Mesothelial cell of epicardium (in vitro differentiated cells): ENCODE data around the gene HSPA1L. TPM values are rescaled to one million over a fixed set of nuclear protein-coding genes. Genes with fewer than 3 reads are reported as not detected.
"Not testable (repeated sequence)": the region's sequence is repeated elsewhere in the genome, so short reads cannot be mapped to it uniquely, and the experiment has no call there.

ENCODE experiments used
- DNase-seq, 2 experiments: peaks; one replicate each; pipeline ENCODE4 v3.0.0; 2021; ENCODE audit warnings: low spot score in 2 of 2; ENCODE audit not compliant: unreplicated experiment in 2 of 2
- H3K27ac Mint-ChIP-seq: 2 replicates; pipeline ENCODE4 v1.8.0; 2021; ENCODE audit warnings: mixed read lengths
- H3K27me3 Mint-ChIP-seq: 2 replicates; pipeline ENCODE4 v1.8.0; 2021; ENCODE audit warnings: low read depth, mixed read lengths
- H3K36me3 Mint-ChIP-seq: 2 replicates; pipeline ENCODE4 v1.8.0; 2021; ENCODE audit warnings: mixed read lengths
- H3K4me1 Mint-ChIP-seq: 2 replicates; pipeline ENCODE4 v1.8.0; 2021; ENCODE audit warnings: mixed read lengths
- H3K4me3 Mint-ChIP-seq: 2 replicates; pipeline ENCODE4 v1.8.0; 2021; ENCODE audit warnings: mild to moderate bottlenecking, moderate library complexity, mixed read lengths
- H3K9me3 Mint-ChIP-seq: 2 replicates; pipeline ENCODE4 v1.8.0; 2021; ENCODE audit warnings: mixed read lengths
- total RNA-seq: library from RNA; stranded (reverse); gene quantifications from 3 replicates; pipeline ENCODE4 v1.2.1, GENCODE V29; 2021
- TF ChIP-seq, protein P1 (sequence below): fragments of 200-600 bp; sonication (generic); IDR thresholded peaks from one replicate; pipeline ENCODE4 v1.5.0; 2021; ENCODE audit warnings: antibody characterized with exemption; ENCODE audit not compliant: unreplicated experiment

HSPA1L gene
- total RNA-seq, 1 donor from 2014 or later = 2.2 TPM

DNA sequence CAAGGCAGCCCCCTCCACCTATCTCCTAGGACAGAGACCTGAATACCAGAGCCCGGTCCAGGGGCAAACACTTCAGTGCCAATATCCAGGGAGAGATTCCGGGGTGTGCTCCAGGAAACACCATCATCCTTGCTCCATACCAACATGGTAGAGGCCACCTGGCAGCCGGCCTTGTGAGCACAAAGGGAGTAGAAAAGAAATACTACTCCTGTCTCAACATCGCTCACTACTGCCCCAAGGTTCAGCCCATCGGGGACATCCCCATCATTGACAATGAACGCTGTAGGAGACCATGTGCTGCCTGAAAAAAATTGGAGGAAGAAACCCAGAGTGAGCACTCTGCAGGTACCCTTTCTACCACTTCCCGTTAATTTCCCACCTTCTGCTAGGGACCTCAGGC lies 46.1 kb upstream of the HSPA1L start:
- no peaks in the 10 kb centered on the region for H3K27me3 Mint-ChIP-seq
- no peaks in the 10 kb centered on the region for H3K9me3 Mint-ChIP-seq
- H3K36me3 Mint-ChIP-seq = peaks cover 8% of the 10 kb centered on the region
- no peak for DNase-seq
- peaks cover 20% of the 10 kb centered on the region for H3K4me1 Mint-ChIP-seq
- H3K27ac Mint-ChIP-seq = no peak overlapping the region
- peak overlapping the region; percentile 97 for H3K4me3 Mint-ChIP-seq
- TF ChIP-seq, protein P1, sequence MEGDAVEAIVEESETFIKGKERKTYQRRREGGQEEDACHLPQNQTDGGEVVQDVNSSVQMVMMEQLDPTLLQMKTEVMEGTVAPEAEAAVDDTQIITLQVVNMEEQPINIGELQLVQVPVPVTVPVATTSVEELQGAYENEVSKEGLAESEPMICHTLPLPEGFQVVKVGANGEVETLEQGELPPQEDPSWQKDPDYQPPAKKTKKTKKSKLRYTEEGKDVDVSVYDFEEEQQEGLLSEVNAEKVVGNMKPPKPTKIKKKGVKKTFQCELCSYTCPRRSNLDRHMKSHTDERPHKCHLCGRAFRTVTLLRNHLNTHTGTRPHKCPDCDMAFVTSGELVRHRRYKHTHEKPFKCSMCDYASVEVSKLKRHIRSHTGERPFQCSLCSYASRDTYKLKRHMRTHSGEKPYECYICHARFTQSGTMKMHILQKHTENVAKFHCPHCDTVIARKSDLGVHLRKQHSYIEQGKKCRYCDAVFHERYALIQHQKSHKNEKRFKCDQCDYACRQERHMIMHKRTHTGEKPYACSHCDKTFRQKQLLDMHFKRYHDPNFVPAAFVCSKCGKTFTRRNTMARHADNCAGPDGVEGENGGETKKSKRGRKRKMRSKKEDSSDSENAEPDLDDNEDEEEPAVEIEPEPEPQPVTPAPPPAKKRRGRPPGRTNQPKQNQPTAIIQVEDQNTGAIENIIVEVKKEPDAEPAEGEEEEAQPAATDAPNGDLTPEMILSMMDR = no peak

- peaks cover 20% of the 10 kb centered on the region for H3K4me1 Mint-ChIP-seq
- H3K9me3 Mint-ChIP-seq = no peaks in the 10 kb centered on the region
- H3K27me3 Mint-ChIP-seq = no peaks in the 10 kb centered on the region
- TF ChIP-seq, protein P1 = no peak
- H3K27ac Mint-ChIP-seq = no peak overlapping the region
- H3K4me3 Mint-ChIP-seq = no peak overlapping the region
- no peak for DNase-seq
- H3K36me3 Mint-ChIP-seq = peaks cover 12% of the 10 kb centered on the region
Measured at GRCh38 chr6:31860349-31860748, 45.3 kb upstream of the HSPA1L start.

- Mint-ChIP-seq H3K36me3 (peaks cover 15% of the 10 kb centered on the region), H3K9me3 (no peaks in the 10 kb centered on the region), H3K27me3 (no peaks in the 10 kb centered on the region), H3K4me1 (peaks cover 16% of the 10 kb centered on the region), H3K4me3 (peak overlapping the region; percentile 14), H3K27ac (peak overlapping the region; percentile 50)
- no peak for DNase-seq
- TF ChIP-seq, protein P1 = no peak
Measured at GRCh38 chr6:31859923-31860322, 44.8 kb upstream of the HSPA1L start.

GRCh38 chr6:31858707-31859106 lies 43.6 kb upstream of the HSPA1L start:
- H3K4me1 Mint-ChIP-seq = peaks cover 11% of the 10 kb centered on the region
- H3K27ac Mint-ChIP-seq = no peak overlapping the region
- no peak overlapping the region for H3K4me3 Mint-ChIP-seq
- no peak for DNase-seq
- no peaks in the 10 kb centered on the region for H3K9me3 Mint-ChIP-seq
- no peaks in the 10 kb centered on the region for H3K27me3 Mint-ChIP-seq
- TF ChIP-seq, protein P1 = no peak
- H3K36me3 Mint-ChIP-seq = peaks cover 15% of the 10 kb centered on the region

- H3K4me1 Mint-ChIP-seq = peaks cover 11% of the 10 kb centered on the region
- H3K27ac Mint-ChIP-seq, H3K27me3 Mint-ChIP-seq, H3K4me3 Mint-ChIP-seq, H3K9me3 Mint-ChIP-seq, DNase-seq: not testable (repeated sequence)
- H3K36me3 Mint-ChIP-seq = peaks cover 17% of the 10 kb centered on the region
Measured at GRCh38 chr6:31857774-31858173, 42.7 kb upstream of the HSPA1L start.

DNA sequence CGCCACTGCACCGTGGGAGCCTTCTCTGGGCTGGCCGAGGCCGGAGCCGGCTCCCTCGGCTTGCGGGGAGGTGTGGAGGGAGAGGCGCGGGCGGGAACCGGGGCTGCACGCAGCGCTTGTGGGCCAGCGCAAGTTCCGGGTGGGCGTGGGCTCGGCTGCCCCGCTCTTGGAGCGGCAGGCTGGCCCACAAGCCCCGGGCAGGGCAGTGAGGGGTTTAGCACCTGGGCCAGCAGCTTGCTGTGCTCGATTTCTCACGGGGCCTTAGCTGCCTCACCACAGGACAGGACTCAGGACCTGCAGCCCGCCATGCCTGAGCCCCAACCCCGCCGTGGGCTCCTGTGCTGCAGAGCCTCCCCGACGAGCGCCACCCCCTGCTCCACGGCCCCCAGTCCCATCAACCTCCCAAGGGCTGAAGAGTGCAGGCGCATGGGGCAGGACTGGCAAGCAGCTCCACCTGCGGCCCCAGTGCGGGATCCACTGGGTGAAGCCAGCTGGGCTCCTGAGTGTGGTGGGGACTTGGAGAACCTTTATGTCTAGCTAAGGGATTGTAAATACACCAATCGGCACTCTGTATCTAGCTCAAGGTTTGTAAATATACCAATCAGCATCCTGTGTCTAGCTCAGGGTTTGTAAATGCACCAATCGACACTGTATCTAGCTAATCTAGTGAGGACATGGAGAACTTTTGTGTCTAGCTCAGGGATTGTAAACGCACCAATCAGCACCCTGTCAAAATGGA lies 37.1 kb upstream of the HSPA1L start:
- not testable (repeated sequence) for DNase-seq, H3K27ac Mint-ChIP-seq, H3K4me1 Mint-ChIP-seq, H3K4me3 Mint-ChIP-seq, H3K9me3 Mint-ChIP-seq, H3K27me3 Mint-ChIP-seq
- peaks cover 10% of the 10 kb centered on the region for H3K36me3 Mint-ChIP-seq

GRCh38 chr6:31851485-31851832 lies 36.4 kb upstream of the HSPA1L start:
- H3K27ac Mint-ChIP-seq = no peak overlapping the region
- TF ChIP-seq, protein P1 = no peak
- H3K36me3 Mint-ChIP-seq = peaks cover 10% of the 10 kb centered on the region
- no peak for DNase-seq
- H3K9me3 Mint-ChIP-seq = peaks cover 3% of the 10 kb centered on the region
- no peaks in the 10 kb centered on the region for H3K27me3 Mint-ChIP-seq
- H3K4me1 Mint-ChIP-seq = no peaks in the 10 kb centered on the region
- H3K4me3 Mint-ChIP-seq = no peak overlapping the region
